HepG2 (cell line): ENCODE measurements around the gene THADA. TPM values are rescaled to one million over a fixed set of nuclear protein-coding genes. Genes with fewer than 3 reads are reported as not detected.

Experiments
- BRD4 ChIP-seq: sonication (generic); formaldehyde crosslinking; IDR thresholded peaks from 2 replicates; pipeline ENCODE4 v1.4.0; 2020; ENCODE audit warnings: missing genetic modification reagents
- ELF4 ChIP-seq: sonication (generic); formaldehyde crosslinking; IDR thresholded peaks from 2 replicates; pipeline ENCODE4 v1.5.0; 2020; ENCODE audit warnings: missing genetic modification reagents, mild to moderate bottlenecking, moderate library complexity, borderline replicate concordance
- HINFP ChIP-seq: sonication (generic); formaldehyde crosslinking; IDR thresholded peaks from 2 replicates; pipeline ENCODE4 v1.4.0; 2020; ENCODE audit warnings: low read depth, mild to moderate bottlenecking, missing genetic modification reagents
- HOMEZ ChIP-seq: IDR thresholded peaks from 2 replicates; pipeline ENCODE4 v1.6.1; 2016; ENCODE audit warnings: low read depth
- KMT2B ChIP-seq: IDR thresholded peaks from 2 replicates; pipeline ENCODE4 v1.6.1; 2016; ENCODE audit warnings: missing genetic modification reagents, missing compliant biosample characterization
- NFKB2 ChIP-seq: sonication (generic); formaldehyde crosslinking; IDR thresholded peaks from 2 replicates; pipeline ENCODE4 v1.4.0; 2020; ENCODE audit warnings: missing genetic modification reagents, borderline replicate concordance
- PHF5A ChIP-seq: IDR thresholded peaks from one replicate; pipeline ENCODE4 v1.6.1; 2018; ENCODE audit warnings: low read depth, missing genetic modification reagents; ENCODE audit not compliant: unreplicated experiment
- RBFOX2 ChIP-seq: fragments of 200-400 bp; formaldehyde crosslinking; IDR thresholded peaks from 2 replicates; pipeline ENCODE4 v1.6.1; 2017; ENCODE audit warnings: low read depth, mild to moderate bottlenecking, low read length
- RELA ChIP-seq: sonication (generic); formaldehyde crosslinking; IDR thresholded peaks from 2 replicates; pipeline ENCODE4 v1.4.0; 2020; ENCODE audit warnings: missing genetic modification reagents
- RXRA ChIP-seq: sonication (generic); formaldehyde crosslinking; IDR thresholded peaks from 2 replicates; pipeline ENCODE4 v1.5.1; 2020; ENCODE audit warnings: missing genetic modification reagents
- THAP7 ChIP-seq: sonication (generic); formaldehyde crosslinking; IDR thresholded peaks from 2 replicates; pipeline ENCODE4 v1.8.1; 2023; ENCODE audit warnings: mild to moderate bottlenecking, missing genetic modification reagents
- ZNF230 ChIP-seq: sonication (generic); formaldehyde crosslinking; IDR thresholded peaks from 2 replicates; pipeline ENCODE4 v1.4.0; 2020; ENCODE audit warnings: mild to moderate bottlenecking, missing genetic modification reagents
- ZNF580 ChIP-seq: IDR thresholded peaks from 2 replicates; pipeline ENCODE4 v1.6.1; 2016; ENCODE audit warnings: low read depth, borderline replicate concordance
- ZNF607 ChIP-seq: sonication (generic); formaldehyde crosslinking; IDR thresholded peaks from 2 replicates; pipeline ENCODE4 v1.5.1; 2020; ENCODE audit warnings: missing genetic modification reagents, mild to moderate bottlenecking, borderline replicate concordance
- ZNF709 ChIP-seq: sonication (generic); formaldehyde crosslinking; IDR thresholded peaks from 2 replicates; pipeline ENCODE4 v1.5.0; 2020; ENCODE audit warnings: mild to moderate bottlenecking, missing genetic modification reagents
- polyA plus RNA-seq, 8 experiments: library from polyadenylated mRNA; depleted of rRNA in 3 of 8; stranded (reverse) in 7 of 8; unstranded in 1 of 8; fragments of >200 nt; fragmentation: Illumina TruSeq in 4 of 8; extraction: Trizol in 4 of 8; gene quantifications; 2 replicates each; pipeline versions ENCODE4 v1.2.1 to v1.2.3, GENCODE V29; 2011 to 2016; ENCODE audit warnings: low read depth in 4 of 8, missing spikeins in 1 of 8, mixed read lengths in 1 of 8; ENCODE audit not compliant: insufficient read depth in 1 of 8
- total RNA-seq, 5 experiments: library from RNA; depleted of rRNA; stranded (reverse); fragments of >200 nt; fragmentation: Illumina TruSeq; extraction: Trizol; gene quantifications; 2 replicates each; pipeline ENCODE4 v1.2.3, GENCODE V29; 2016; ENCODE audit warnings: low read depth in 1 of 5
- TF ChIP-seq, protein P1 (sequence below): IDR thresholded peaks from 2 replicates; pipeline ENCODE4 v1.6.1; 2018; ENCODE audit warnings: missing genetic modification reagents
- TF ChIP-seq, protein P2 (sequence below), 2 experiments: sonication (generic) in 1 of 2; formaldehyde crosslinking in 1 of 2; IDR thresholded peaks; 2 replicates each; pipeline versions ENCODE4 v1.4.0 to v1.6.1; 2016 to 2020; ENCODE audit warnings: borderline replicate concordance in 1 of 2, low read depth in 1 of 2, mild to moderate bottlenecking in 1 of 2, missing genetic modification reagents in 1 of 2

THADA gene
- total and polyA plus RNA-seq, 2 of the 13 experiments (the other 11 are each of a cell fraction or from before 2014, with no cell fraction given), result 12.7 to 21.7 TPM

GRCh38 chr2:43199492-43200488 is 396.0 kb downstream of the THADA start (continued):
- no peak for TF ChIP-seq ELF4
- peak; percentile 70; the same call in 1 of the 2 replicates for TF ChIP-seq THAP7 (CRISPR knock-in tag)
- TF ChIP-seq, protein P1, sequence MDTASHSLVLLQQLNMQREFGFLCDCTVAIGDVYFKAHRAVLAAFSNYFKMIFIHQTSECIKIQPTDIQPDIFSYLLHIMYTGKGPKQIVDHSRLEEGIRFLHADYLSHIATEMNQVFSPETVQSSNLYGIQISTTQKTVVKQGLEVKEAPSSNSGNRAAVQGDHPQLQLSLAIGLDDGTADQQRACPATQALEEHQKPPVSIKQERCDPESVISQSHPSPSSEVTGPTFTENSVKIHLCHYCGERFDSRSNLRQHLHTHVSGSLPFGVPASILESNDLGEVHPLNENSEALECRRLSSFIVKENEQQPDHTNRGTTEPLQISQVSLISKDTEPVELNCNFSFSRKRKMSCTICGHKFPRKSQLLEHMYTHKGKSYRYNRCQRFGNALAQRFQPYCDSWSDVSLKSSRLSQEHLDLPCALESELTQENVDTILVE (CRISPR knock-in tag), result no peak
- TF ChIP-seq BRD4 (CRISPR knock-in tag), result 0 out of 2 replicates have a peak, but pooled peaks have one; percentile 32
- TF ChIP-seq, protein P2, sequence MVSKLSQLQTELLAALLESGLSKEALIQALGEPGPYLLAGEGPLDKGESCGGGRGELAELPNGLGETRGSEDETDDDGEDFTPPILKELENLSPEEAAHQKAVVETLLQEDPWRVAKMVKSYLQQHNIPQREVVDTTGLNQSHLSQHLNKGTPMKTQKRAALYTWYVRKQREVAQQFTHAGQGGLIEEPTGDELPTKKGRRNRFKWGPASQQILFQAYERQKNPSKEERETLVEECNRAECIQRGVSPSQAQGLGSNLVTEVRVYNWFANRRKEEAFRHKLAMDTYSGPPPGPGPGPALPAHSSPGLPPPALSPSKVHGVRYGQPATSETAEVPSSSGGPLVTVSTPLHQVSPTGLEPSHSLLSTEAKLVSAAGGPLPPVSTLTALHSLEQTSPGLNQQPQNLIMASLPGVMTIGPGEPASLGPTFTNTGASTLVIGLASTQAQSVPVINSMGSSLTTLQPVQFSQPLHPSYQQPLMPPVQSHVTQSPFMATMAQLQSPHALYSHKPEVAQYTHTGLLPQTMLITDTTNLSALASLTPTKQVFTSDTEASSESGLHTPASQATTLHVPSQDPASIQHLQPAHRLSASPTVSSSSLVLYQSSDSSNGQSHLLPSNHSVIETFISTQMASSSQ (IDR thresholded peaks at IDR 0.05; ENCODE audit: low read depth), result 0 out of 2 replicates have a peak, but pooled peaks have one; percentile 37
- TF ChIP-seq, protein P2 (CRISPR knock-in tag; IDR thresholded peaks at IDR 0.05; ENCODE audit: borderline replicate concordance), result peak; percentile 58; the same call in 1 of the 2 replicates
- TF ChIP-seq ZNF607, result peak; percentile 40; the same call in 1 of the 2 replicates
- 0 out of 2 replicates have a peak, but pooled peaks have one; percentile 43 for TF ChIP-seq NFKB2 (CRISPR knock-in tag)
- 0 out of 2 replicates have a peak, but pooled peaks have one; percentile 16 for TF ChIP-seq HINFP (CRISPR knock-in tag)
- TF ChIP-seq RXRA (CRISPR knock-in tag), result peak; percentile 86
- TF ChIP-seq RBFOX2, result peak; percentile 54; the same call in 1 of the 2 replicates
- 0 out of 2 replicates have a peak, but pooled peaks have one; percentile 40 for TF ChIP-seq KMT2B
- peak; percentile 70; the same call in 1 of the 2 replicates for TF ChIP-seq HOMEZ (CRISPR knock-in tag)
- peak; percentile 47; the same call in 1 of the 2 replicates for TF ChIP-seq ZNF580 (CRISPR knock-in tag)
- 0 out of 2 replicates have a peak, but pooled peaks have one; percentile 66 for TF ChIP-seq ZNF230 (CRISPR knock-in tag)
- peak; percentile 90 for TF ChIP-seq RELA (CRISPR knock-in tag)
- peak; percentile 46; the same call in 1 of the 2 replicates for TF ChIP-seq ZNF709 (CRISPR knock-in tag)
- TF ChIP-seq PHF5A, result peak; percentile 77
